Progenitor cell of endocrine pancreas (in vitro differentiated cells): ENCODE measurements around the gene SLC1A7. TPM values are rescaled to one million over a fixed set of nuclear protein-coding genes. Genes with fewer than 3 reads are reported as not detected.

ENCODE experiments used
- DNase-seq: peaks from one replicate; pipeline ENCODE4 v3.0.0; 2021; ENCODE audit warnings: low spot score; ENCODE audit not compliant: unreplicated experiment
- H3K27ac Mint-ChIP-seq: 2 replicates; pipeline ENCODE4 v1.8.0; 2021; ENCODE audit warnings: mild to moderate bottlenecking, moderate library complexity, mixed read lengths
- H3K27me3 Mint-ChIP-seq: 2 replicates; pipeline ENCODE4 v1.8.0; 2021; ENCODE audit warnings: mixed read lengths
- H3K36me3 Mint-ChIP-seq: 2 replicates; pipeline ENCODE4 v1.8.0; 2022; ENCODE audit warnings: mixed read lengths; ENCODE audit not compliant: insufficient read depth
- H3K4me1 Mint-ChIP-seq: 2 replicates; pipeline ENCODE4 v1.8.0; 2021; ENCODE audit warnings: low read depth, mixed read lengths
- H3K4me3 Mint-ChIP-seq: 2 replicates; pipeline ENCODE4 v1.8.0; 2021; ENCODE audit warnings: low read depth, mild to moderate bottlenecking, moderate library complexity, mixed read lengths
- H3K9me3 Mint-ChIP-seq: 2 replicates; pipeline ENCODE4 v1.8.0; 2021; ENCODE audit warnings: low read depth, mixed read lengths
- CTCF ChIP-seq: fragments of 200-600 bp; sonication (generic); IDR thresholded peaks from one replicate; pipeline ENCODE4 v1.5.0; 2021; ENCODE audit warnings: antibody characterized with exemption, mild to moderate bottlenecking; ENCODE audit not compliant: unreplicated experiment
- total RNA-seq: library from RNA; stranded (reverse); gene quantifications from 2 replicates; pipeline ENCODE4 v1.2.1, GENCODE V29; 2021

SLC1A7 gene
- total RNA-seq, 1 donor from 2014 or later: not detected

- Mint-ChIP-seq H3K9me3 (no peaks in the 10 kb centered on the region), H3K4me3 (no peak overlapping the region), H3K36me3 (no peaks in the 10 kb centered on the region), H3K27ac (no peak overlapping the region), H3K27me3 (peaks cover 58% of the 10 kb centered on the region), H3K4me1 (no peaks in the 10 kb centered on the region)
- TF ChIP-seq CTCF: no peak
- no peak for DNase-seq
Measured at GRCh38 chr1:53080769-53081168, 61.7 kb downstream of the SLC1A7 start.

GRCh38 chr1:53080041-53080440 is 62.4 kb downstream of the SLC1A7 start:
- no peak for TF ChIP-seq CTCF
- DNase-seq: no peak
- no peaks in the 10 kb centered on the region for H3K4me1 Mint-ChIP-seq
- no peaks in the 10 kb centered on the region for H3K36me3 Mint-ChIP-seq
- H3K4me3 Mint-ChIP-seq: no peak overlapping the region
- no peak overlapping the region for H3K27ac Mint-ChIP-seq
- peaks cover 58% of the 10 kb centered on the region for H3K27me3 Mint-ChIP-seq
- H3K9me3 Mint-ChIP-seq: no peaks in the 10 kb centered on the region

GRCh38 chr1:53079251-53079650 is 63.2 kb downstream of the SLC1A7 start:
- TF ChIP-seq CTCF: no peak
- Mint-ChIP-seq H3K4me1 (no peaks in the 10 kb centered on the region), H3K36me3 (no peaks in the 10 kb centered on the region), H3K4me3 (no peak overlapping the region), H3K9me3 (no peaks in the 10 kb centered on the region), H3K27me3 (peaks cover 52% of the 10 kb centered on the region), H3K27ac (no peak overlapping the region)
- no peak for DNase-seq

GRCh38 chr1:53078333-53079101 is 63.9 kb downstream of the SLC1A7 start:
- Mint-ChIP-seq H3K36me3 (no peaks in the 10 kb centered on the region), H3K9me3 (no peaks in the 10 kb centered on the region), H3K4me3 (no peak overlapping the region), H3K27me3 (peaks cover 51% of the 10 kb centered on the region), H3K27ac (no peak overlapping the region), H3K4me1 (no peaks in the 10 kb centered on the region)
- no peak for DNase-seq
- no peak for TF ChIP-seq CTCF

- TF ChIP-seq CTCF: no peak
- Mint-ChIP-seq H3K9me3 (no peaks in the 10 kb centered on the region), H3K36me3 (no peaks in the 10 kb centered on the region), H3K27ac (no peak overlapping the region), H3K4me3 (no peak overlapping the region), H3K27me3 (peaks cover 44% of the 10 kb centered on the region), H3K4me1 (no peaks in the 10 kb centered on the region)
- no peak for DNase-seq
Measured at GRCh38 chr1:53077599-53077965, 64.9 kb downstream of the SLC1A7 start.
